ENCODE data around the gene CRIP2.

DNA sequence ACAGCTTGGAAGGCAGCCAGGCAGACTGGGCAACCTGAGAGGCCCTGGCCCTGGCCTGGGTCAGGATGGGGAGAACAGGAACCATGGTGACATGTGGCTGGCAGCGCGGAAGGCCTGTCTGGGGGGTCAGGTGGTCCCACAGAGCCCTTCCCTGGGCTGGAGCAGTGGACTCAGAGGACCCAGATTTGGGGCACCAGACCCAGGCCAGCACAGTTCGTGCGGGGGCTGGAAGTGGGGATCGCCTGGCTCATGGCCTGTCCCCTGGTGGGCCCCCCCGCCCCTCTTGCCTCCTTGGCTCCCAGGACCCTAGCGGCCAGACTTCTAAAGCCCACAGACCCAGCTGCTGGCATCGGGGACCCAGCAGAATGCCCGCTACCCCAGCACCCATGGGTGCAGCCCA lies 33.6 kb upstream of the CRIP2 start:
- TF ChIP-seq, protein P1, sequence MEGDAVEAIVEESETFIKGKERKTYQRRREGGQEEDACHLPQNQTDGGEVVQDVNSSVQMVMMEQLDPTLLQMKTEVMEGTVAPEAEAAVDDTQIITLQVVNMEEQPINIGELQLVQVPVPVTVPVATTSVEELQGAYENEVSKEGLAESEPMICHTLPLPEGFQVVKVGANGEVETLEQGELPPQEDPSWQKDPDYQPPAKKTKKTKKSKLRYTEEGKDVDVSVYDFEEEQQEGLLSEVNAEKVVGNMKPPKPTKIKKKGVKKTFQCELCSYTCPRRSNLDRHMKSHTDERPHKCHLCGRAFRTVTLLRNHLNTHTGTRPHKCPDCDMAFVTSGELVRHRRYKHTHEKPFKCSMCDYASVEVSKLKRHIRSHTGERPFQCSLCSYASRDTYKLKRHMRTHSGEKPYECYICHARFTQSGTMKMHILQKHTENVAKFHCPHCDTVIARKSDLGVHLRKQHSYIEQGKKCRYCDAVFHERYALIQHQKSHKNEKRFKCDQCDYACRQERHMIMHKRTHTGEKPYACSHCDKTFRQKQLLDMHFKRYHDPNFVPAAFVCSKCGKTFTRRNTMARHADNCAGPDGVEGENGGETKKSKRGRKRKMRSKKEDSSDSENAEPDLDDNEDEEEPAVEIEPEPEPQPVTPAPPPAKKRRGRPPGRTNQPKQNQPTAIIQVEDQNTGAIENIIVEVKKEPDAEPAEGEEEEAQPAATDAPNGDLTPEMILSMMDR (IDR thresholded peaks at IDR 0.05): no peak
- TF ChIP-seq POLR2A (IDR thresholded peaks at IDR 0.05): no peak
